ENCODE measurements around the gene LHFPL3. TPM values are rescaled to one million over a fixed set of nuclear protein-coding genes. Genes with fewer than 3 reads are reported as not detected.

LHFPL3 gene
- total and polyA plus RNA-seq, 2 donors (not counting 1 experiment from before 2014, with no cell fraction given): not detected

DNA sequence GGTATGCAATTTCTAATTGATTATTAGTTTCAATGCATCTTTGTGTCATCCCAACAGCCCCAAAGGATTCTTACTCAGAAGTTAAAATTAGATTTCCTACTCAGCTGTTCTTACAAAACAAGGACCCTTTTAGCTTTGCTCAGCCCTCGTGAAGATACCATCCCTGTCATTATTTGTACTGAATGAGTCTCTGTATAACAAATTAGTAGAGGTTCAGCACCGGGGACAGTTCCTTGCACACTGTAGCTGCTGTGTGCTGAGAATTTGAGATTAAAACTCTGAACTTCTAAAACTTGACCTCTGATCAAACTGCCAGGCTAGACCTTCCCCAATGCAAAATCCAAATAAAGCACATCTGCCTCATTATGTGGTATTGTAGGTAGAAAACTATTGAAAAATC lies 299.1 kb downstream of the LHFPL3 start:
- TF ChIP-seq, protein P1, sequence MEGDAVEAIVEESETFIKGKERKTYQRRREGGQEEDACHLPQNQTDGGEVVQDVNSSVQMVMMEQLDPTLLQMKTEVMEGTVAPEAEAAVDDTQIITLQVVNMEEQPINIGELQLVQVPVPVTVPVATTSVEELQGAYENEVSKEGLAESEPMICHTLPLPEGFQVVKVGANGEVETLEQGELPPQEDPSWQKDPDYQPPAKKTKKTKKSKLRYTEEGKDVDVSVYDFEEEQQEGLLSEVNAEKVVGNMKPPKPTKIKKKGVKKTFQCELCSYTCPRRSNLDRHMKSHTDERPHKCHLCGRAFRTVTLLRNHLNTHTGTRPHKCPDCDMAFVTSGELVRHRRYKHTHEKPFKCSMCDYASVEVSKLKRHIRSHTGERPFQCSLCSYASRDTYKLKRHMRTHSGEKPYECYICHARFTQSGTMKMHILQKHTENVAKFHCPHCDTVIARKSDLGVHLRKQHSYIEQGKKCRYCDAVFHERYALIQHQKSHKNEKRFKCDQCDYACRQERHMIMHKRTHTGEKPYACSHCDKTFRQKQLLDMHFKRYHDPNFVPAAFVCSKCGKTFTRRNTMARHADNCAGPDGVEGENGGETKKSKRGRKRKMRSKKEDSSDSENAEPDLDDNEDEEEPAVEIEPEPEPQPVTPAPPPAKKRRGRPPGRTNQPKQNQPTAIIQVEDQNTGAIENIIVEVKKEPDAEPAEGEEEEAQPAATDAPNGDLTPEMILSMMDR (IDR thresholded peaks at IDR 0.05): no peak
- no peak for TF ChIP-seq EZH2 (IDR thresholded peaks at IDR 0.05; ENCODE audit: borderline replicate concordance, insufficient read depth, low read depth, low read length, poor library complexity, severe bottlenecking)
- WGBS (ENCODE audit: insufficient coverage): no CpG with 5 or more reads among the region's 2 CpGs
- Histone ChIP-seq H3K4me1 (ENCODE audit: control insufficient read depth in 2 of 2, insufficient read depth in 2 of 2, low read length in 2 of 2) (no peaks in the 10 kb centered on the region), H2AFZ (ENCODE audit: insufficient read depth, low read depth, low read length, poor library complexity, severe bottlenecking) (no peak overlapping the region), H3K9me3 (ENCODE audit: control extremely low read depth in 1 of 3, control insufficient read depth in 2 of 3, insufficient read depth in 1 of 3, low read length in 2 of 3) (no peaks in the 10 kb centered on the region), H3K9ac (ENCODE audit: low read length) (no peak overlapping the region), H3K27me3 (replicated peaks in 1 of 4; ENCODE audit: control extremely low read depth in 1 of 4, control insufficient read depth in 3 of 4, insufficient read depth in 4 of 4, low read length in 3 of 4) (peaks cover 0 to 3% (median 0%) of the 10 kb centered on the region in 4 experiments), H3K4me2 (replicated peaks; ENCODE audit: low read depth, low read length, poor library complexity, severe bottlenecking) (no peak overlapping the region), H3K4me3 (ENCODE audit: control extremely low read depth in 1 of 5, extremely low read depth in 1 of 5, insufficient read depth in 1 of 5, low read depth in 2 of 5, low read length in 4 of 5) (no peak overlapping the region), H3K36me3 (replicated peaks in 1 of 2; ENCODE audit: control extremely low read depth in 1 of 2, control insufficient read depth in 1 of 2, extremely low read depth in 1 of 2, insufficient read depth in 2 of 2, low read length in 1 of 2) (no peaks in the 10 kb centered on the region), H3K27ac (ENCODE audit: low read length in 2 of 2) (no peak overlapping the region), H4K20me1 (ENCODE audit: control insufficient read depth, insufficient read depth, low read length, poor library complexity, severe bottlenecking) (no peaks in the 10 kb centered on the region), H3K79me2 (ENCODE audit: control insufficient read depth, insufficient read depth, low read length) (no peaks in the 10 kb centered on the region)
- ChIA-PET CTCF (no interaction called here), POLR2A (no interaction called here)
- ATAC-seq (ENCODE audit: low read depth) (no peak), DNase-seq (no peak)
- no peaks in the 10 kb centered on the region for H3K4me1 Mint-ChIP-seq
- no peak overlapping the region for H3K27ac Mint-ChIP-seq
- intact Hi-C loops (cut with micrococcal nuclease): no loop called here
- H3K4me3 Mint-ChIP-seq: no peak overlapping the region
- H3K27me3 Mint-ChIP-seq: no peaks in the 10 kb centered on the region
- H3K9me3 Mint-ChIP-seq (ENCODE audit: insufficient read depth): no peaks in the 10 kb centered on the region

DNA sequence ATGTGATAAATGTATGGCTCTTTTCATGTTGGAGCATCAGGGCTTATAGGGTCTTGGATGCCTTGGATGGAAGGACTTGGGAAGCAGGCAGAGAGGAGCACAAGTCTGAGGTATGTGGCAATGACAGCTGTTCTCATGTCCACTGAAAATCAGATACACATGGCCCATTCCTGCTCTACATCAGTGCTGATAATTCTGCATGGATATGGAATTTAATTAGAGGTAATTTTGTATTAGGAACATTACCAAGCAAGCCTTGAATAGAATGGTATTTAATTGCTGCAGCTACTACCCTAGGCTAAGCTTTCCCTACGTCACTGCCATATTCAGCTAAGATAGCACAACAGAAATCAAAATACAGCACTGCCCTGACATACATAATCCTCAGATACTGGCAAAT lies 299.6 kb downstream of the LHFPL3 start:
- ChIA-PET CTCF (no interaction called here), POLR2A (no interaction called here)
- no peak overlapping the region for H3K9ac ChIP-seq (ENCODE audit: low read length)
- TF ChIP-seq EZH2 (IDR thresholded peaks at IDR 0.05; ENCODE audit: borderline replicate concordance, insufficient read depth, low read depth, low read length, poor library complexity, severe bottlenecking): no peak
- TF ChIP-seq, protein P1 (IDR thresholded peaks at IDR 0.05): no peak
- H3K4me1 ChIP-seq (ENCODE audit: control insufficient read depth in 2 of 2, insufficient read depth in 2 of 2, low read length in 2 of 2): no peaks in the 10 kb centered on the region
- H2AFZ ChIP-seq (ENCODE audit: insufficient read depth, low read depth, low read length, poor library complexity, severe bottlenecking): no peak overlapping the region
- no peaks in the 10 kb centered on the region for H3K9me3 ChIP-seq (ENCODE audit: control extremely low read depth in 1 of 3, control insufficient read depth in 2 of 3, insufficient read depth in 1 of 3, low read length in 2 of 3)
- H3K4me2 ChIP-seq (replicated peaks; ENCODE audit: low read depth, low read length, poor library complexity, severe bottlenecking): no peak overlapping the region
- H3K27ac Mint-ChIP-seq: no peak overlapping the region
- H3K27me3 Mint-ChIP-seq: no peaks in the 10 kb centered on the region
- intact Hi-C loops (cut with micrococcal nuclease): no loop called here
- no peaks in the 10 kb centered on the region for H3K79me2 ChIP-seq (ENCODE audit: control insufficient read depth, insufficient read depth, low read length)
- H4K20me1 ChIP-seq (ENCODE audit: control insufficient read depth, insufficient read depth, low read length, poor library complexity, severe bottlenecking): no peaks in the 10 kb centered on the region
- no peak overlapping the region for H3K4me3 Mint-ChIP-seq
- H3K4me3 ChIP-seq (ENCODE audit: control extremely low read depth in 1 of 5, extremely low read depth in 1 of 5, insufficient read depth in 1 of 5, low read depth in 2 of 5, low read length in 4 of 5): no peak overlapping the region
- DNase-seq: no peak
- H3K9me3 Mint-ChIP-seq (ENCODE audit: insufficient read depth): no peaks in the 10 kb centered on the region
- WGBS (ENCODE audit: insufficient coverage): no CpG with 5 or more reads among the region's 1 CpG
- H3K27ac ChIP-seq (ENCODE audit: low read length in 2 of 2): no peak overlapping the region
- H3K27me3 ChIP-seq (replicated peaks in 1 of 4; ENCODE audit: control extremely low read depth in 1 of 4, control insufficient read depth in 3 of 4, insufficient read depth in 4 of 4, low read length in 3 of 4): peaks cover 0 to 3% (median 0%) of the 10 kb centered on the region in 4 experiments
- H3K36me3 ChIP-seq (replicated peaks in 1 of 2; ENCODE audit: control extremely low read depth in 1 of 2, control insufficient read depth in 1 of 2, extremely low read depth in 1 of 2, insufficient read depth in 2 of 2, low read length in 1 of 2): no peaks in the 10 kb centered on the region
- no peaks in the 10 kb centered on the region for H3K4me1 Mint-ChIP-seq
- no peak for ATAC-seq (ENCODE audit: low read depth)

Data from B cell (primary cell).